Mesothelial cell of epicardium (in vitro differentiated cells): ENCODE results near the gene SRPK2. TPM values are rescaled to one million over a fixed set of nuclear protein-coding genes. Genes with fewer than 3 reads are reported as not detected.
"Not testable (repeated sequence)": the region's sequence is repeated elsewhere in the genome, so short reads cannot be mapped to it uniquely, and the experiment has no call there.

Source experiments
- DNase-seq, 2 experiments: peaks; one replicate each; pipeline ENCODE4 v3.0.0; 2021; ENCODE audit warnings: low spot score in 2 of 2; ENCODE audit not compliant: unreplicated experiment in 2 of 2
- H3K27ac Mint-ChIP-seq: 2 replicates; pipeline ENCODE4 v1.8.0; 2021; ENCODE audit warnings: mixed read lengths
- H3K27me3 Mint-ChIP-seq: 2 replicates; pipeline ENCODE4 v1.8.0; 2021; ENCODE audit warnings: low read depth, mixed read lengths
- H3K36me3 Mint-ChIP-seq: 2 replicates; pipeline ENCODE4 v1.8.0; 2021; ENCODE audit warnings: mixed read lengths
- H3K4me1 Mint-ChIP-seq: 2 replicates; pipeline ENCODE4 v1.8.0; 2021; ENCODE audit warnings: mixed read lengths
- H3K4me3 Mint-ChIP-seq: 2 replicates; pipeline ENCODE4 v1.8.0; 2021; ENCODE audit warnings: mild to moderate bottlenecking, moderate library complexity, mixed read lengths
- H3K9me3 Mint-ChIP-seq: 2 replicates; pipeline ENCODE4 v1.8.0; 2021; ENCODE audit warnings: mixed read lengths
- total RNA-seq: library from RNA; stranded (reverse); gene quantifications from 3 replicates; pipeline ENCODE4 v1.2.1, GENCODE V29; 2021
- TF ChIP-seq, protein P1 (sequence below): fragments of 200-600 bp; sonication (generic); IDR thresholded peaks from one replicate; pipeline ENCODE4 v1.5.0; 2021; ENCODE audit warnings: antibody characterized with exemption; ENCODE audit not compliant: unreplicated experiment

SRPK2 gene
- total RNA-seq = 43.8 to 51.4 TPM (median 45.3 TPM) in 3 replicates

DNA sequence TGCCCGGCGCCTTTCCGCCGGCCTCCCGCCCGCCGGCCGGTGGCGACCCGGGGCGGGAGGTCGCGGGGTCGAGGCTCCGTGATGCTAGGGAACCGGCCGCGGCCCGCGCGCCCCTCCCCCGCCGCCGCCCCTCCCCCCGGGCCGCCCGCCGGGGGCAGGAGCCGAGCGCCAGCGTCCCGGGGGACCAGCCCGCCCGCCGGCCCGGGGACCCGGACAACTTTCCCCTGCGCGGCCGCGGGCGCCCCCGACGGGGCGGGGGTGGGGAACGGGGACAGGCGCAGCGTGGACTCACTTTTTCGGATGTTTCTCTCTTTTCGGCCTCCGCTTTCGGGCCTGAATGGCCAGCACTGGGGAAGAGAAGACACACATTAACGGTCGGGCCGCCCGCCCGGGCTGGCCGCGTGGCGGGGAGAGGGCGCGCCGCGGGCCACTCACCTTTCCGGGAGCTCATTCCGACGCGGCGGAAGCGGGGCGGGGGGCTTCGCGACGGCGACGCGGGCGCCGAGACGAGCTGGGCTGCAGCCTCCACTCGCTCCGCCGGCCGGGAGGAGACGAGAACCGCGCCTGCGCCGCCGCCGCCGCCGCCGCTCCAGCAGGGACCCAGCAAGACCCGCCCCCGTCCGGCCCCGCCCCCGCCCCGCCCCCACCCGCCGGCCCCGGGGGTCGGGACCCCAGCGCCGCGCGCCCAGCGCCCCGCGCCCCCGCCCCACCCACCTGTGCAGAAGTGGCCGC is at the start of gene SRPK2:
Gene SRPK2, minus strand, starts transcription at position 566 of the 732 bp plus-strand sequence.
- TF ChIP-seq, protein P1, sequence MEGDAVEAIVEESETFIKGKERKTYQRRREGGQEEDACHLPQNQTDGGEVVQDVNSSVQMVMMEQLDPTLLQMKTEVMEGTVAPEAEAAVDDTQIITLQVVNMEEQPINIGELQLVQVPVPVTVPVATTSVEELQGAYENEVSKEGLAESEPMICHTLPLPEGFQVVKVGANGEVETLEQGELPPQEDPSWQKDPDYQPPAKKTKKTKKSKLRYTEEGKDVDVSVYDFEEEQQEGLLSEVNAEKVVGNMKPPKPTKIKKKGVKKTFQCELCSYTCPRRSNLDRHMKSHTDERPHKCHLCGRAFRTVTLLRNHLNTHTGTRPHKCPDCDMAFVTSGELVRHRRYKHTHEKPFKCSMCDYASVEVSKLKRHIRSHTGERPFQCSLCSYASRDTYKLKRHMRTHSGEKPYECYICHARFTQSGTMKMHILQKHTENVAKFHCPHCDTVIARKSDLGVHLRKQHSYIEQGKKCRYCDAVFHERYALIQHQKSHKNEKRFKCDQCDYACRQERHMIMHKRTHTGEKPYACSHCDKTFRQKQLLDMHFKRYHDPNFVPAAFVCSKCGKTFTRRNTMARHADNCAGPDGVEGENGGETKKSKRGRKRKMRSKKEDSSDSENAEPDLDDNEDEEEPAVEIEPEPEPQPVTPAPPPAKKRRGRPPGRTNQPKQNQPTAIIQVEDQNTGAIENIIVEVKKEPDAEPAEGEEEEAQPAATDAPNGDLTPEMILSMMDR = no peak
- DNase-seq = peak; percentile 79 to 84
- peaks cover 10% of the 10 kb centered on the region for H3K4me1 Mint-ChIP-seq
- H3K27me3 Mint-ChIP-seq = no peaks in the 10 kb centered on the region
- peak within 1 kb of the TSS; percentile 93 for H3K4me3 Mint-ChIP-seq
- H3K9me3 Mint-ChIP-seq = no peaks in the 10 kb centered on the region
- peak within 1 kb of the TSS; percentile 92 for H3K27ac Mint-ChIP-seq
- H3K36me3 Mint-ChIP-seq = peaks cover 3% of the 10 kb centered on the region

GRCh38 chr7:105438254-105438653 is 49.5 kb upstream of the SRPK2 start:
- Mint-ChIP-seq H3K27me3 (no peaks in the 10 kb centered on the region), H3K4me1 (peaks cover 16% of the 10 kb centered on the region), H3K36me3 (no peaks in the 10 kb centered on the region), H3K9me3 (no peaks in the 10 kb centered on the region), H3K4me3 (no peak overlapping the region), H3K27ac (no peak overlapping the region)
- no peak for DNase-seq
- TF ChIP-seq, protein P1 = no peak

DNA sequence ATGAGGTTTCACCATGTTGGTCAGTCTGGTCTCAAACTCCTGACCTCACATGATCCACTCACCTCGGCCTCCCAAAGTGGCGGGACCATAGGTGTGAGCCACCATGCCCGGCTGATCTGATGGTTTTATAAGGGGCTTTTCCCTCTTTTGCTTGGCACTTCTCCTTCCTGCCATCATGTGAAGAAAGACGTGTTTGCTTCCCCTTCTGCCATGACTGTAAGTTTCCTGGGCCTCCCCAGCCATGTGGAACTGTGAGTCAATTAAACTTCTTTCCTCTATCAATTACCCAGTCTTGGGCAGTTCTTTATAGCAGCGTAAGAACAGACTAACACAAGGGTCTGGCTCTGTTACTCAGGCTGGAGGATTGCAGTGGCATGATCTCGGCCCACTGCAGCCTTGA is 48.6 kb upstream of the SRPK2 start:
- H3K4me3 Mint-ChIP-seq, H3K27ac Mint-ChIP-seq, DNase-seq, H3K9me3 Mint-ChIP-seq, H3K36me3 Mint-ChIP-seq, H3K27me3 Mint-ChIP-seq: not testable (repeated sequence)
- peaks cover 16% of the 10 kb centered on the region for H3K4me1 Mint-ChIP-seq

GRCh38 chr7:105429746-105430612 is 41.3 kb upstream of the SRPK2 start:
- TF ChIP-seq, protein P1 = no peak

GRCh38 chr7:105426606-105427146 is 38.0 kb upstream of the SRPK2 start:
- H3K4me1 Mint-ChIP-seq = no peaks in the 10 kb centered on the region
- H3K36me3 Mint-ChIP-seq = no peaks in the 10 kb centered on the region
- DNase-seq = no peak
- peaks cover 3% of the 10 kb centered on the region for H3K9me3 Mint-ChIP-seq
- H3K27me3 Mint-ChIP-seq = peaks cover 4% of the 10 kb centered on the region
- no peak overlapping the region for H3K4me3 Mint-ChIP-seq
- TF ChIP-seq, protein P1 = no peak
- no peak overlapping the region for H3K27ac Mint-ChIP-seq

More at GRCh38 chr7:105429746-105430612, 41.3 kb upstream of the SRPK2 start:
- Mint-ChIP-seq H3K9me3 (peaks cover 3% of the 10 kb centered on the region), H3K36me3 (no peaks in the 10 kb centered on the region), H3K4me3 (no peak overlapping the region), H3K4me1 (no peaks in the 10 kb centered on the region), H3K27ac (no peak overlapping the region), H3K27me3 (no peaks in the 10 kb centered on the region)
- DNase-seq = no peak
